RCC 7860 (cell line): Measurements from ENCODE around the gene LY6G5C.

ENCODE experiments used
- DNase-seq: peaks from one replicate; pipeline ENCODE4 v3.0.0-alpha.2; 2015; ENCODE audit warnings: low spot score
- FAIRE-seq: peaks from 2 replicates; lab custom pipeline; 2012; peaks lifted over from hg19 to GRCh38; lab: Jason Lieb, UNC

LY6G5C gene

GRCh38 chr6:31691564-31692108 lies 10.8 kb upstream of the LY6G5C start:
- DNase-seq: no peak
- FAIRE-seq: no peak

DNA sequence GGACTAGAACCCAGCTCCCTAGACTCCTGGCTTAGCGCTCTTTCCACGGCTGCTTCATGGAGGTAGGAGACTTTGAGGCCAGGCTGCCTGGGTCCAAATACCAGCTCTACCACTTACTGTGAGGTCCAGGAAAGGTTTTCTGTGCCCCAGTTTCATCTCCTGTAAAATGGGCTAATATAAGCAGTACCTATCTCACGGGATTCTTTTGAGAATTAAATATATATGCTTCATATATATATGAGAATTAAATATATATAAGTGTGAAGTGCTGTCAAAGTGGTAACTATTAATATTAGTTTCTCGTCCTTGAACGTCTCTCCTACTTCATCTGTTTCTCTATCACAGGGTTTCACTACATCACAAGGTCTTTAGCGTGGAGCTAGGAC lies 10.2 kb upstream of the LY6G5C start:
- DNase-seq: no peak
- FAIRE-seq: no peak

DNA sequence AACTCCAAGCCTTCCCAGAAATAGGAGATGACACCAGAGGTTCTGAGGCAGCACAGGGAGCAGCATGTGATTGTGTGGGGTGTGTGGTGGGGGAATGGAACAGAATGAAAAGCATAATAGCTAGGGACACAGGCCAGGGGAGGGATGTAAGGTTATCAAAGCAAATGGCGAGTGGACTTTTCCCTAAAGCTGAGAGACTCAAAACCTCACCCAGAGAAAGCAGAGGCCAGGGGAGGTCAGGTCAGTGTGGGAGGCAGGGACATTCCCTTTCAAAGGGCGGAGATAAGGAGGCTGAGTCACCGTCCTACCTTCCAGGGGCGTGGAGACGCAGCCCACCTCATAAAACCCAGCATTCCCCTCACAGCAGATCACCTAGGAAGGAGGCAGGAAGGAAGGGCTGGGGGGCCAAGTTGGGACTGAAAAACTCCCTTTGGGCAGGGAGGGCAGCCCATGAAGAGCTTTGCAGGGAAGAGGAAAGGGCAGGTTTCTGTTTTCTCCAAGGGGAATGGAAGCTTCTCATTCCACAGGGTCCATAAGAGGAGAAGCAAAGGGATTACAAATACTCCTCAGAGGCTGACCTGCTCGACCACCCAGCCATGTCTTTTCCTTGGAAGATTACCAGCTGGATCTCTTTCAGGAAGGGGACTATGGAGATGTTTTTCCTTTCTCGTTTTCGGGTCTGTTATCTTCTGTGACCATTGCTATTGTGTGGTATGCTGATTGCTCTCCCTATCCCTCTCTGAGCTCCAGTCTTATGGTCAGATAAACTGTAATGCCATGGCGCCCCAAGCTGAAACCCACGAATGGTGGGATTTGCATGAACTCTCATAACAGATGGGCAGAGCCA lies 9.6 kb upstream of the LY6G5C start:
- no peak for FAIRE-seq
- no peak for DNase-seq

GRCh38 chr6:31689249-31690110 lies 8.6 kb upstream of the LY6G5C start:
- no peak for DNase-seq
- FAIRE-seq: no peak

DNA sequence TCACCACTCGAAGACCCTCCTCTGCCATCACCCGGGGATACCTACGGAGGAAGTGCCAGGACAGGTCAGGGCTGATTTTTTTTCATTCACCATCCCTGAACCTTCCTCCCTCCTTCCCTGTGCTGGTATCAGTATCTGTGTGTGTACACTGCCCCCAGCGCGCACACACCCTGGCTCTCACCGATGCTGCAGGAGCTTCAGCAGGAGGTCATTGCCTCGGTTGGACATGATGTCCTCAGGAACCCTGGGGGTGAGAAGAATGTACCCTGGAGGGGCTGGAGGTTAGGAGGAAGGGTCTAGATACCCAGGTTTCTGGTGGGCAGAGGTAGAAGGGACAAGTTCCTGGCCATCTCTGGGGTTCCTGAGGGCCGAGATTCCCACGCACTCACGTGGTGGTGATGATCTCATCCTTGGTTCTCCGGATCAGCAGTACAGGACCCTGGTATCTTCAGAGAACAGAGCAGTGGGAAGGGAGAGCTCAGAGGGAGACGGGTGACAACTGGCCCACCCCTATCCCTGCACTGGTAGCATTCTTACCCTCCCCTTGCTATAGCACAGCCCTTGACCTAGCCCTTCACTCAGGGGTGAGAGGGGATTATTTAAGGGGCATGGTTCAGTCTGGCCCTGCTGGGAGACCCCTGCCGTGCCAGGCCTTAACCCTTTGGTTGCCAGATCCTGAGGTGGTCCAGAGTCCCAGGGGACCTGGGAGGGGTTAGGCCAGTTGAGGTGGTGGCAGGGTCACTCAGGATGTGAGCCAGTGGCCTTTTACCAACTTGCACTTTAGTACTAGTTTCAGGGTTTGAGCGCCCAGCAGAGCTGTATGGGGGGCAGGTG lies 7.2 kb upstream of the LY6G5C start:
- DNase-seq (no peak), FAIRE-seq (no peak)

GRCh38 chr6:31687321-31687720 lies 6.5 kb upstream of the LY6G5C start:
- FAIRE-seq: no peak

GRCh38 chr6:31686483-31686882 lies 5.6 kb upstream of the LY6G5C start:
- no peak for FAIRE-seq
- DNase-seq: no peak

More at GRCh38 chr6:31687321-31687720, 6.5 kb upstream of the LY6G5C start:
- DNase-seq: no peak

DNA sequence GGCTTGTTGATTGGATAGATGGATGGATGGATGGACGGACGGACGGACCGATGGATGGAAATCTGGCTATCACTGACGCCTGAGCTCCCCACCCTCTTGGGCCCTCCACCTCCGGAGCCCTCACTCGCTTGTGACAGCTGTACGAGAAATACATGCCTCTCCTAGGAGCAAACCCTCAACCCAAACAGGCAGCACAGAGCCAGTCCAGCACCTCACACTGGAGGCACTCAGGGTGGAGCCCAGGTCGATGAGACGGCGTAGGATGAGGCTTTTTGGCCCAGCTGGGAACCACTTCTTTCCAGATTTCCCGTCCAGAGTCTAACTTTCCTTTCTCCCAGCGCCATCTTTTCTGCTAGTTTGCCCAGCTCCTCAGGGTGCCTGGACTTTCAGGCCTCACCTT lies 2.7 kb upstream of the LY6G5C start:
- no peak for DNase-seq
- FAIRE-seq: no peak

DNA sequence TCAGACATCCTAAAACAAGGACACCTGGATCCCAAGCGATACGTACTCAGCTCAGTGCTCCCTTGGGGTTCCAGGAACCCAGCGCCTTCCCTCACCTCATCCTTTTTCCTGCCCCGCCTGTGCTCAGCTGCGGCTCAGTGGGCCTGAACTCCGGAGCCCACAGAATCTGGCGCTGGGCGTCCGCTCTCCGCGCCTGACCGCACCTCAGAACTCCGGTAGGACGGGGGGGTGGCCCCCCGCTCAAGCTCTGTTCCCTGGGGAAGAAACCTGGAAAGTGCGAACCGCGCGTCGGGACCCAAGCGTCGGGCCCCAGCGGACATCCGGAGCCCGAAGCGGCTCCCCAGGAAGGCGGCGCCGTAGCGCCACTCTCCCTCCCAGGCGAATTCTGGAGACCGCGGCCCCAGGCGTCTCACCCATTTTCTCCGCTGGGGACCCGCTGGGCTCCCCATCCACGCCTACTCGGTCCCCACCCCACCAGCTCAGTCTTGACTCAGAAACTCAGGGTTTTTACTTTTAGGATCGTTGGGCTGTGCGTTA lies 336 bp upstream of the LY6G5C start:
- FAIRE-seq: no peak
- no peak for DNase-seq

DNA sequence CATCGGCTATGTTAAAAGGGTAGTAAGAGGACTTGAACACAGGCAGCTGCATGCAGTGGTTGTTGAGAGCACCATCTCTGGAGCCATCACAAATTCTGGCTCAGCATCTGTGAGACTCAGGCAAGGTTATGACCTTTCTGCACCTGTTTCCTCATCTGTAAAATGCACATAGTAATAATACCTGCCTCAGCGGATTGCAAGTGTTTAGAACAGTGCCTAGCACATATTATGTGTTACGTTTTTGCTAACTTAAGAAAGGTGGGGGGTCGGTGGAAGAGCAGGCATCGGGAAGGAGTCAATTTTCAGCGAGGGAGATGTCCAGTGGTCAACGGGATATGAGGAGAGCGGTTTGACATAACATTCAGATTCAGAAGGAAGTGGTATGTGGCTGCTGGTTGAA lies 2.9 kb downstream of the LY6G5C start:
- DNase-seq: no peak
- no peak for FAIRE-seq

GRCh38 chr6:31676904-31677303 lies 4.0 kb downstream of the LY6G5C start:
- DNase-seq (no peak), FAIRE-seq (no peak)

- no peak for FAIRE-seq
- DNase-seq: no peak
These were observed 4.5 kb downstream of the LY6G5C start for GRCh38 chr6:31676322-31676903.

GRCh38 chr6:31669676-31670075 lies 11.2 kb downstream of the LY6G5C start, which contains the start of gene LY6G5B:
LY6G5B (plus strand) TSS chr6:31669976; CDS start chr6:31670951, 975 bp downstream.
- DNase-seq (no peak), FAIRE-seq (no peak)

DNA sequence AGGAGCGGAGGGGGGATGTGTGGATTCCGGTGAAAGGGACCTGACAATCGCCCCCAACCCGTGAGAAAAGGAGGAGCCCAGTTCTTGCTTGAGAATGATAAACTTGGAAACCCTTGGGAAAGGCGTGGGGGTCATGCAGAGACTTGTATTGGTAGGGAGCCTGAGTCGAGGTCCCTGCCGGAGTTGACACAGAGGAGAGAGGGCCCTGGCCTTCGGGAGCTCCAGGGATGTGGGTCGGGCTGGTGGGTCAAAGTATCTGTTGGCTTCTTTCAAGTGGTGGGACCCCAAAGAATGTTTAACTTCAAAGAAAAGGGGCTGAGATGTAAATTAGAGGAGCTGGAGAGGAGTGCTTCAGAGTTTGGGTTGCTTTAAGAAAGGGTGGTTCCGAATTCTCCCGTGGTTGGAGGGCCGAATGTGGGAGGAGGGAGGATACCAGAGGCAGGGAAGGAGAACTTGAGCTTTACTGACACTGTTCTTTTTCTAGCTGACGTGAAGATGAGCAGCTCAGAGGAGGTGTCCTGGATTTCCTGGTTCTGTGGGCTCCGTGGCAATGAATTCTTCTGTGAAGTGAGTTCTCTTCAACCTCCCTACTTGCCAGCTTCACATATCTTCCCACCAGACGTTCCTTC lies 14.4 kb downstream of the LY6G5C start:
- no peak for FAIRE-seq
- no peak for DNase-seq

- FAIRE-seq: peak; percentile 52
- peak; percentile 90 for DNase-seq
These were observed 15.1 kb downstream of the LY6G5C start, which contains the start of gene CSNK2B for GRCh38 chr6:31665501-31666336. CSNK2B (plus strand) TSS chr6:31666080; CDS start chr6:31666832, 752 bp downstream.

DNA sequence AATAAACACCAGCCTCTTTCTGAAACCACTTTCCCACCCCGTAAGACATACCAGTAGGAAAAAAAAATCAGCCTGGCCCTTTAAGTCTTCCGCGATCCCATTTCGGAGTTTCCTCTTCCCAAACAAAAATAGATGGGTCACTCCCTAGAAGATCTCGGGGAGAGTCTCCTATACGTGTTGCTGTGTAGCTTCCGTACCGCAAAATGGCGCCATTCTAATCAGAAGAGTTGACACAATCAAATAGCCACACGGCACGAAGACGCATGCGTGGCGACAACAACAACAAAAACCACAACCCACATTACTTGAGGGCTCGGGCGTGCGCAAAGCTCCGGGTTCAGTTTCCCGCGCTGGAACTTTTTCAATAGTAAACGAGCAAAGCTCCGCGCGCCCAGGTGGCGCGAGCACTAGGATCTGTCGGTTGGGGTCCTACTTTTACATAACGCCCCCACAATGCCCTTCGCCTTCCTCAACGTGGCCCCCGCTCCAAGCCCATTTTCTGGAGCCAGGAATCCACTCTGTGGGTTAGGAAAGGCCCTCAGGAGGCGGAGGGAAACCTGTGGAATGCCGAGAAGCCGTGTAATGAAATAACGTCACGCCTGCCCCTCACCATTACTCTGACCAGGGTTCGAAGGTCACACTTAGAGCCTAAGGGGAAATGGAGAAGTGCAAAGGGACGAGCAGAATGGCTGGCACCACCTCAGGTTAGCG lies 15.9 kb downstream of the LY6G5C start, which contains the start of gene GPANK1:
TSS of gene GPANK1 (minus strand) at position 208 of the 711 bp plus-strand sequence. CDS start 519 bp downstream, outside the sequence.
- DNase-seq (peak; percentile 45), FAIRE-seq (no peak)

GRCh38 chr6:31663961-31664789 lies 16.7 kb downstream of the LY6G5C start:
- FAIRE-seq (no peak), DNase-seq (peak; percentile 65)
